HCT116 (cell line): ENCODE results near the gene PPP2R5B. TPM values are rescaled to one million over a fixed set of nuclear protein-coding genes. Genes with fewer than 3 reads are reported as not detected.

Experiments
- ATAC-seq: fragments of 200-7000 bp; cut with Tn5 transposase; 2 replicates; pipeline ENCODE4 v1.9.1; 2020; ENCODE audit warnings: mild to moderate bottlenecking, moderate library complexity
- BruUV-seq: library from RNA; stranded (reverse); fragments of 400-500 nt; replicated peaks from 2 replicates; lab custom pipeline; 2021; lab: Mats Ljungman, UMichigan
- CTCF ChIA-PET: fragments of 300-600 bp; sonication (Branson Sonifier 250); formaldehyde crosslinking; loops from one replicate; lab custom pipeline; 2021; ENCODE audit warnings: antibody characterized with exemption; lab: Charles Lee
- POLR2A ChIA-PET: fragments of 300-600, 350-600 bp; sonication (Branson Sonifier 250); formaldehyde crosslinking; loops from one replicate; lab custom pipeline; 2021; ENCODE audit warnings: antibody characterized with exemption; lab: Charles Lee
- RAD21 ChIA-PET, 2 experiments: fragments of 300-600 bp; sonication (Branson Sonifier 250); formaldehyde crosslinking; loops; one replicate each; lab custom pipeline; 2023; ENCODE audit warnings: low total read pairs in 2 of 2; ENCODE audit not compliant: uncharacterized antibody in 2 of 2, unreplicated experiment in 2 of 2, low non-redundant PET in 1 of 2; lab: Charles Lee
- DNase-seq: peaks from one replicate; pipeline ENCODE4 v3.0.0-alpha.2; 2010; ENCODE audit warnings: low read depth, low spot score
- H2AFZ ChIP-seq: fragments of 200-600 bp; shearing (Covaris generic), sonication (generic); 2 replicates; pipeline ENCODE4 v1.6.1; 2017; ENCODE audit warnings: low read depth, mixed run types, mixed read lengths, antibody characterized with exemption, low read length; ENCODE audit not compliant: poor library complexity, severe bottlenecking
- H3K27ac ChIP-seq: 2 replicates; pipeline ENCODE4 v1.5.1; 2012; ENCODE audit warnings: low read depth, low read length
- H3K27me3 ChIP-seq: fragments of 200-600 bp; sonication (generic); 2 replicates; pipeline ENCODE4 v1.6.1; 2016; ENCODE audit warnings: mixed run types, low read length, mixed read lengths; ENCODE audit not compliant: insufficient read depth
- H3K36me3 ChIP-seq, 2 experiments: fragments of 200-500 bp in 1 of 2; fragments of 200-600 bp in 1 of 2; sonication (Bioruptor generic) in 1 of 2; sonication (generic) in 1 of 2; 2 replicates each; pipeline versions ENCODE4 v1.5.1 to v1.6.1; 2014 to 2016; ENCODE audit warnings: low read length in 2 of 2, inconsistent platforms in 1 of 2, mixed read lengths in 1 of 2, mixed run types in 1 of 2; ENCODE audit not compliant: insufficient read depth in 2 of 2, control insufficient read depth in 1 of 2
- H3K4me1 ChIP-seq, 2 experiments: fragments of 200-600 bp in 1 of 2; sonication (generic) in 1 of 2; 2 replicates each; pipeline versions ENCODE4 v1.5.1 to v1.6.1; 2012 to 2017; ENCODE audit warnings: low read length in 2 of 2, inconsistent platforms in 1 of 2, mild to moderate bottlenecking in 1 of 2, mixed read lengths in 1 of 2, mixed run types in 1 of 2, moderate library complexity in 1 of 2; ENCODE audit not compliant: insufficient read depth in 2 of 2, control insufficient read depth in 1 of 2
- H3K4me2 ChIP-seq: fragments of 200-600 bp; sonication (generic); 2 replicates; pipeline ENCODE4 v1.6.1; 2017; ENCODE audit warnings: mixed run types, low read length, mixed read lengths
- H3K4me3 ChIP-seq, 2 experiments: fragments of 200-600 bp in 1 of 2; sonication (generic) in 1 of 2; replicated peaks in 1 of 2; 2 replicates each; pipeline ENCODE4 v1.5.1; 2011 to 2016; ENCODE audit warnings: low read length in 2 of 2, control low read depth in 1 of 2, low read depth in 1 of 2, mild to moderate bottlenecking in 1 of 2, mixed read lengths in 1 of 2, mixed run types in 1 of 2
- H3K79me2 ChIP-seq: fragments of 200-600 bp; sonication (generic); 2 replicates; pipeline ENCODE4 v1.6.1; 2017; ENCODE audit warnings: mild to moderate bottlenecking, mixed run types, low read length, moderate library complexity, mixed read lengths; ENCODE audit not compliant: insufficient read depth
- H3K9ac ChIP-seq: fragments of 200-600 bp; sonication (generic); 2 replicates; pipeline ENCODE4 v1.6.1; 2016; ENCODE audit warnings: low read length, mixed read lengths
- H3K9me2 ChIP-seq: fragments of 200-600 bp; sonication (generic), shearing (Covaris generic); 2 replicates; pipeline ENCODE4 v1.6.1; 2017; ENCODE audit warnings: mixed run types, mild to moderate bottlenecking, moderate library complexity; ENCODE audit not compliant: insufficient read depth
- H3K9me3 ChIP-seq, 2 experiments: fragments of 200-500 bp in 1 of 2; fragments of 200-600 bp in 1 of 2; sonication (Bioruptor generic) in 1 of 2; sonication (generic) in 1 of 2; 2 replicates each; pipeline ENCODE4 v1.6.1; 2014 to 2017; ENCODE audit warnings: low read length in 2 of 2, mixed read lengths in 2 of 2, inconsistent platforms in 1 of 2, low read depth in 1 of 2, mild to moderate bottlenecking in 1 of 2, mixed run types in 1 of 2, moderate library complexity in 1 of 2; ENCODE audit not compliant: control insufficient read depth in 1 of 2, insufficient read depth in 1 of 2
- H4K20me1 ChIP-seq: fragments of 200-600 bp; sonication (generic), shearing (Covaris generic); 2 replicates; pipeline ENCODE4 v1.6.1; 2017; ENCODE audit warnings: mixed run types, mild to moderate bottlenecking, moderate library complexity; ENCODE audit not compliant: insufficient read depth
- ATF3 ChIP-seq: IDR thresholded peaks from 2 replicates; pipeline ENCODE4 v1.6.1; 2012
- CBX3 ChIP-seq: IDR thresholded peaks from 2 replicates; pipeline ENCODE4 v1.6.1; 2012; ENCODE audit warnings: low read depth
- CEBPB ChIP-seq: IDR thresholded peaks from 2 replicates; pipeline ENCODE4 v1.6.1; 2012; ENCODE audit warnings: low read depth
- EGR1 ChIP-seq: IDR thresholded peaks from 2 replicates; pipeline ENCODE4 v1.6.1; 2012; ENCODE audit warnings: low read depth
- ELF1 ChIP-seq: IDR thresholded peaks from 2 replicates; pipeline ENCODE4 v1.6.1; 2012; ENCODE audit warnings: low read depth, borderline replicate concordance
- FOSL1 ChIP-seq: IDR thresholded peaks from 2 replicates; pipeline ENCODE4 v1.6.1; 2012; ENCODE audit warnings: low read depth
- JUND ChIP-seq: IDR thresholded peaks from 2 replicates; pipeline ENCODE4 v1.6.1; 2012
- POLR2A ChIP-seq: IDR thresholded peaks from 2 replicates; pipeline ENCODE4 v1.7.0; 2011; ENCODE audit warnings: borderline replicate concordance; ENCODE audit not compliant: insufficient read depth, insufficient read length; ENCODE audit errors: extremely low read depth
- POLR2AphosphoS5 ChIP-seq: IDR thresholded peaks from 2 replicates; pipeline ENCODE4 v1.6.1; 2011; ENCODE audit warnings: mild to moderate bottlenecking, low read depth, low read length, moderate library complexity
- RAD21 ChIP-seq: IDR thresholded peaks from 2 replicates; pipeline ENCODE4 v1.6.1; 2012; ENCODE audit warnings: low read depth, mild to moderate bottlenecking
- REST ChIP-seq: IDR thresholded peaks from 2 replicates; pipeline ENCODE4 v1.6.1; 2012; ENCODE audit warnings: low read depth
- SIN3A ChIP-seq: IDR thresholded peaks from 2 replicates; pipeline ENCODE4 v1.6.1; 2012; ENCODE audit warnings: low read depth
- SP1 ChIP-seq: IDR thresholded peaks from 2 replicates; pipeline ENCODE4 v1.6.1; 2012; ENCODE audit warnings: low read depth
- TCF7L2 ChIP-seq: IDR thresholded peaks from 2 replicates; pipeline ENCODE4 v1.7.0; 2011; ENCODE audit warnings: borderline replicate concordance, inconsistent platforms; ENCODE audit not compliant: insufficient read depth, insufficient read length; ENCODE audit errors: extremely low read depth
- YY1 ChIP-seq: IDR thresholded peaks from 2 replicates; pipeline ENCODE4 v1.6.1; 2011; ENCODE audit warnings: low read length, low read depth, moderate library complexity, mild to moderate bottlenecking; ENCODE audit not compliant: insufficient replicate concordance; ENCODE audit errors: extremely low read depth
- ZBTB33 ChIP-seq: IDR thresholded peaks from 2 replicates; pipeline ENCODE4 v1.6.1; 2011; ENCODE audit warnings: mild to moderate bottlenecking, low read length, moderate library complexity; ENCODE audit not compliant: insufficient replicate concordance; ENCODE audit errors: extremely low read depth
- ZFX ChIP-seq: fragments of 450-650 bp; IDR thresholded peaks from 2 replicates; pipeline ENCODE4 v1.6.1; 2017
- ZNF274 ChIP-seq: fragments of 200-500 bp; sonication (Bioruptor generic); IDR thresholded peaks from 2 replicates; pipeline ENCODE4 v1.6.1; 2014; ENCODE audit warnings: mild to moderate bottlenecking, low read depth, low read length, inconsistent platforms
- intact Hi-C: fragments of 100-400 bp; cut with micrococcal nuclease; formaldehyde crosslinking; loops from 2 replicates; pipeline ENCODE4 v1.10.0; 2022
- total RNA-seq: library from RNA; stranded (reverse); gene quantifications from one replicate; pipeline ENCODE4 v1.2.1, GENCODE V29; 2021; ENCODE audit not compliant: unreplicated experiment

PPP2R5B gene
- total RNA-seq, 1 experiment from 2014 or later: 10.9 TPM

- Histone ChIP-seq H3K9me3 (no peaks in the 10 kb centered on the region), H2AFZ (no peak overlapping the region), H3K4me3 (no peak overlapping the region), H3K27me3 (no peaks in the 10 kb centered on the region), H3K36me3 (no peaks in the 10 kb centered on the region), H3K79me2 (no peaks in the 10 kb centered on the region), H3K4me2 (no peak overlapping the region), H3K4me1 (peaks cover 4 to 30% of the 10 kb centered on the region in 2 experiments; a peak in 3 of 4 replicates), H3K27ac (no peak overlapping the region), H3K9ac (no peak overlapping the region), H3K9me2 (no peaks in the 10 kb centered on the region), H4K20me1 (no peaks in the 10 kb centered on the region)
- TF ChIP-seq FOSL1 (no peak), JUND (no peak), CEBPB (no peak), ZNF274 (no peak), RAD21 (no peak), ATF3 (no peak), TCF7L2 (no peak), ZBTB33 (no peak), EGR1 (no peak), CBX3 (no peak), YY1 (no peak), POLR2AphosphoS5 (no peak), SIN3A (no peak), SP1 (no peak), ELF1 (no peak), ZFX (no peak), POLR2A (no peak), REST (no peak)
- no TSS peak for BruUV-seq
- CTCF ChIA-PET: interaction anchor here (0.9 to 10.8 kb wide), 2 partner anchors 44 to 229 kb away, joined by 3 to 112 read pairs; partner anchors contain the start of genes FAU and MRPL49
- intact Hi-C loops: no loop called here
- RAD21 ChIA-PET: interaction anchor here in 1 of 2 experiments (0.6 kb wide), 1 partner anchor 73 kb away, joined by 3 read pairs; no protein-coding TSS in a partner anchor
- POLR2A ChIA-PET: no interaction called here
- DNase-seq: no peak
- ATAC-seq: no peak
These were observed 31.7 kb upstream of the PPP2R5B start for GRCh38 chr11:64892838-64893193.
